GM18951 (cell line): ENCODE measurements around the gene UBE2Q1.

Source experiments
- POLR2A ChIP-seq: IDR thresholded peaks from 4 replicates; pipeline ENCODE4 v1.6.1; 2011; ENCODE audit warnings: mild to moderate bottlenecking; ENCODE audit not compliant: insufficient read length, insufficient read depth; ENCODE audit errors: extremely low read depth
- in situ Hi-C: fragments of 300-500 bp; cut with MboI; formaldehyde crosslinking; loops from one replicate; pipeline ENCODE4 v1.12.0; 2022; ENCODE audit warnings: low sequenced_read_pairs, mixed read lengths, inconsistent platforms; ENCODE audit not compliant: unreplicated experiment

The UBE2Q1 gene

DNA sequence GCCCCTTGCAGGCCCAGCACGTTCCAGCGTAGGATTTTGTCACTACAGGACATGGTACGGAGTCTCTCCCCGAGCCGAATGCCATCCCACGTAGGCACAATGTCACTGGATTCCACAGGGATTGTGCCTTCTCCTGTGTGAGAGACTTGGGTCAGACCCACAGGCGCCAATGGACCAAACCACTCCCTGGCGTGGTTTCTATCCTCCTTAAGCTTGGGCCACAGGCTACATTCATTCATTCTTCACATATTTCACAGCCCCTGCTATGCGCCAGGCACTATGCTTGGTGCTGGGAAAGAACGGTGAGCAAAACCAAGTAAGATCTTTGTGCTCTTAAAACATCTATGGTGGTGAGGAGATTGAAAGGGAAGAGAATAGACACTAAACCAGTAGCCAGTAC is 27.8 kb upstream of the UBE2Q1 start:
- no peak for TF ChIP-seq POLR2A
- in situ Hi-C loops = no loop called here

DNA sequence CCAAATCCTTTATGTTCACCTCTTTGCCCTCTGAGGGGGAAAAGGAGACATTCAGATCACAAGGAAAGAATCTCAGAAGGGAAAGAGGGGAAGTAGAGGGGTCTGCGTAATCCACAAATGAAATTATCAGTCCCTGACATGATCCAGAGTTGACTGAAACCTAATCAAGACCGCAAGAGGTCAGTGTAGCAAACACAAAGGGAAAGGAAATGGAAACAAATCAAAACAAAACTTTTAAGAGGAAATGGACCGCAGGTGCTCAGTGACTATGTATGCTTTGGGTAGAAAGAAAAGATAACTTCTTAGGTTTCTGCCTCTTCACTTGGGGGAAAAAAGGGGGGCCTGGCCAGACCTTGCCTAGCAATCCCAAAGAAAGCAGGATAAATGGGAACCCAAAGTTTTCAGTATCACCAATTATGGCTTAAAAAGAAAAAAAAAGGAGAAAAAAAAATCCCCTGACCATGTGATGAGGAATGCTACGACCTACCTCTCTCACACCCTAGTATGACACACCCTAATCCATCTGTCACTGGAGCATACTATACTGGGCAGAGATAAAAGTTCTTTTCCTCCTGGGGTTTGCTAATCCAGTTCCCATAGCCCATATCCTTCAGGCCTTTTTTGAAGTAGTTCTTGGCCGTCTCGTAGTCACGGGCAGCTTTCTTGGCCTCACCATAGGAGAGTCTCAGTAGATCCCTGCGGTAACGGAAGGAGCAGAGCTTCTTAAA is 26.0 kb upstream of the UBE2Q1 start:
- TF ChIP-seq POLR2A = no peak
- in situ Hi-C loops = no loop called here

DNA sequence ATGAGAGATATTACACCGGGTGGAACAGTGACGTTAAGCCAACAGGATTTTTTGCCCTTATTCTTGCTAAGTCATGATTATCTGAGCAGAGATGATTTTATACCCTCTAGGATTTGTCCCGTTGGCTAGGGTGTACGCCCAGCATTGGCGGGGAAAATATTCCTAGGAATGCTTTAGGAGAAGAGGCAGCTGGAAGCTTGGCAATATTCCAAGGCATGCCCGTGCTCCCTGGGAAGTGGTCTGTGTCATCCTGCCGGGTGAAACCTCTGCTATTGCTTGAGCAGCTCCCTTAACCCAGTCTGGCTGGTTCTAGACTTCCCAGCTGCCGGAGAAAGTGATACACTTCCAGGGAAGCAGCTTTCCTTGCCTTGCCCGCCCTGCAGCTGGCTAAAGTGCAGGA is 25.3 kb upstream of the UBE2Q1 start:
- TF ChIP-seq POLR2A = no peak
- in situ Hi-C loops = no loop called here

DNA sequence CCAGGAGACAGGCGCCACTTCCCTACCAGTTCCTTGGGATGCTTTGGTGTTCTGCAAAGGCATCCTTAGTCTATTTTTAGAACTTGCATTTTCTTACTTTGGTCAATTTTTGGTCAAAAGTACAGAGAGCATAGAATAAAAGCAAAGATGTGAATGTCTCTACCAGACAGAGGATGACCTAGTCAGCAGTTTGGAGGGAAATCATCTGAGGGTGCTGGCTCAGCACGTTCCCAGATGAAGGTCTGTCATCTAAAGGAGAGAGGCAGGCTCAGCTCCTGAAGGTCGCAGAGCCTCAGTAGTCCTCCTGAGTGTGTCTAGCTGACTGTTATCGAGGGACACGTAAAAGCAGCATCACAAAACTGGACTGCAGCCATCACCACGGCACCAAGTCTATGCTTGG is 24.4 kb upstream of the UBE2Q1 start:
- TF ChIP-seq POLR2A = no peak
- in situ Hi-C loops = no loop called here

DNA sequence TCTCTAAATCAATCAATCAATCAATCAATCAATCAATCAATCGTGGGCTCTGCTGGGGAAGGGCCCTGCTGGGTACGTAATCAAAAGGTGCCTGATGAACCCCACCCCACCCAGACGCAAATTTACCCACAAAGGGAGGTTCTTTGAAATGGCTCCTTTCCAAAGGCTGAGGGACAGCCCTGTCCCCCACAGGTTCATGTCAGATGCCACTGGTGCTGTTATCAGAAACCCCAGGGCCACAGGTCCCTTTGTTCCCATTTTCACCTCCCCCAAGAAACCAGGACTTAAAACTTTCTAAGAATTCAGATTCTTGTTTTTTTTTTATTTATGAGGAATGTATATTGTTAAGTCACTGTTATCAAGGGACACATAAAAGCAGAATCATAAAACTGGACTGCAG is 23.3 kb upstream of the UBE2Q1 start:
- no peak for TF ChIP-seq POLR2A
- in situ Hi-C loops = no loop called here

DNA sequence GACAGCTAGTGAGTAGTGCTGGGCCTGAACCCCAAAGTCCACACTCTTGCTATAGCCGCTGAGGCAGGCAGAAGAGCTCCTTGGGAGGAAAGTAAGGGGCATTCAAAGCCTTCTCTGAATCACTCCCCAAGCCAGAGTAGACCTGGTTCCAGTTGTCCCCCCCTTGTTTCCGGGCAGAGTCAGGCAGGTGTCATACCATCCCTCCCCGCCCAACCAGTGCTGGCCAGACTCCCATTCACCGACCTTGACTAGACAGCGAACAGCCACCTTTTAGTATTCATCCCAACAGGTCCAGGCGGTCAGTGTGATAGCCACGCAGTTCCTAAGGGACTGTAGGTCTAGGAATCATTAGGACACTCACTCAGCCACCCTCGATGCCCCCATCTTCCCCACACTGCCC is 20.9 kb upstream of the UBE2Q1 start:
- in situ Hi-C loops = no loop called here

DNA sequence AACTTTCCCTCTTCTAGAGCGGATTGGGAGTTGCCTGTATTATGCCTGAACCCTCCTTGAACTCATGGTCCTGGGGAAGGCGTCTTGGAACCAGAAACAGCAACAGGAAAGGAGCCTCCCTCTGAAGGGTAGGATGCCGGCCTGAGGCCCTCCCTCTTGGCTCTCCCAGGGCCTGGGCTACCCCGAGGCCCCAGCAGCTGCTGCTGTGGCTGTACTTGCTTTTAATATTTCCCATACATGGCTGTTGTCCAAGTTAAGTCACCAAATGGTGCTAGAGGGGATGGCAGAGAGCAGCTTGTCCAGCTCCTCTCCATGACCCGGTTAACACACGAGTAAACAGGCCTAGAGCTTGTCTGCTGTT is 19.6 kb upstream of the UBE2Q1 start:
- in situ Hi-C loops = no loop called here
- no peak for TF ChIP-seq POLR2A

More for the DNA sequence above, 20.9 kb upstream of the UBE2Q1 start:
- peak; percentile 15 for TF ChIP-seq POLR2A

DNA sequence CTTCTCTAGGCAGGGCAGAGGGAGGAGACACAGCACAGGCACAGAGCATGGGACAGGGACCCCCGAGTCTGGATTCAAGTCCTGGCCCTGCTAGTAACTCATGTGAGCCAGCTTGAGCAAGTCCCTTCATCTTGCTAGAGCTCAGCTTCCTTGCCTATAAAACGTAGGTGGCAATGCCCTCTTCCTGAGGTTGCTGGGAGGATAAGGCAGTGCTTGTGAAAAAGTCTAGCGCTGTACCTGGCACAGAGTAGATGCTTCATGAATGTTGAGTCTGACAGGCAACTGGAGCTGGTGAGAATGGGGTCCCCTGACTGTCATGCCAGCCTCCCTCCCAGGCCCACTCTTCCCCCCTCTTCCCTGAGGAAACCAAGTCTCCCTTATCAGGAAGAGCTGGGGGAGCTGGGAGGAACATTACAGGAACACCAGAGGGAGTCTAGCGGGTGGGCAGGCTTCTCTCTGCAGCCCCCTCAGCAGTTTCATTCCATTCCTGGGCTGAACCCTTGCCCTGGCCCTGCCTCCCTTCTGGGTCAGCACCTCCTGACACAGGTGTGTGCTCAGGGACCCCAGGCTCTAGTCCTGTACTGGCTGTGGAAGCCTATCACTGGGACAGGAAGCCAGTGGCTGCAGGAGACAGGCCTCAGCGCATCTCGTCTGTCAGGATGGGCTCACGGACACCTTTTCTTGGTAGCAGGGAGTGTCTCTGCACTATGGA is 19.0 kb upstream of the UBE2Q1 start:
- in situ Hi-C loops = no loop called here
- TF ChIP-seq POLR2A = peak; percentile 26

DNA sequence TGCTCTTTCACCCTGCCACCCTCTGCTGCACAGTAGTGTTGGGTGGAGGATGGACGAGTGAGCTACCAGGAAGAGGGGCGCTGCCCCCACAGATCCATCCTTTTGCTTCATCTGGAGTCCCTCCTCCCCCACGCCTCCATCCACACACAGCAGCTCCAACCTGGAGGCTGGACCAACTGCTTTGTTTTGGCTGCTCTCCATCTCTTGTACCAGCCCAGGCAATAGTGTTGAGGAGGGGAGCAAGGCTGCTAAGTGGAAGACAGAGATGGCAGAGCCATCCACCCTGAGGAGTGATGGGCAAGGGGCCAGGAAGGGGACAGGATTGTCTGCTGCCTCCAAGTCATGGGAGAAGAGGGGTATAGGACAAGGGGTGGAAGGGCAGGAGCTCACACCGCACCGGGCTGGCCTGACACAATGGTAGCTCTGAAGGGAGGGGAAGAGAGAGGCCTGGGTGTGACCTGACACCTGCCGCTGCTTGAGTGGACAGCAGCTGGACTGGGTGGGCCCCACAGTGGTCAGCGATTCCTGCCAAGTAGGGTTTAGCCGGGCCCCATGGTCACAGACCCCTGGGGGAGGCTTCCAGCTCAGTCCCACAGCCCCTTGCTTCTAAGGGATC is 17.6 kb upstream of the UBE2Q1 start:
- in situ Hi-C loops = no loop called here
- TF ChIP-seq POLR2A = peak; percentile 11

DNA sequence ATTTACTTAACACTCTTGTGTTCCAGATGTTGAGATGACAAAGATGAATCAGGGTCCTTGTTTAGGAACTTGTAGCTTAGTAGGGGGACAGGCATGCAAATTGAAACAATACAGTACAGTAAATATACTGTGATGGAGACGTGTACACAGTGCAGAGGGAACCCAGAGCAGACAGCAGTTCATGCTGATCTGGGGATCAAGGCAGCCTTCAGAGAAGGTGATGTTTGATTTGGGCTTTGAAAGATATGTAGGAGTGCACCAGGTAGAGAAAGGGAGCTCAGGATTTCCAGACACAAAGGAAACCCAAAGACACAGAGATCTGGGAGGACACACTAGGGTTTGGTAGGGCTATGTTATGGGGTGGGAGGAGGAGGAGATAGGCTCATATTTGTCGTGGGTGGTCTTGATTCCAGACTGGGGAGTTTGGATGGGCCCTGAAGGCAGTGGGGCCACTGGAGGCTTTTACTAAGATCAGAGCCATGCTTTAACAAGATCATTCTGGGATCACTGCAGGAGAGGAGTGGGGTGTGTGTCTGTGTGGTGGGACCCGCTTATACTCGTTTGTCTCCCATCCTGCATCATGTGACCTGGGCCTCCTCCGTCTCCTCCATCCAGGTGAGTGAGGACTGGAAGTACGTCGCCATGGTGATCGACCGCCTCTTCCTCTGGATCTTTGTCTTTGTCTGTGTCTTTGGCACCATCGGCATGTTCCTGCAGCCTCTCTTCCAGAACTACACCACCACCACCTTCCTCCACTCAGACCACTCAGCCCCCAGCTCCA is 16.9 kb upstream of the UBE2Q1 start:
- TF ChIP-seq POLR2A = no peak
- in situ Hi-C loops = no loop called here

DNA sequence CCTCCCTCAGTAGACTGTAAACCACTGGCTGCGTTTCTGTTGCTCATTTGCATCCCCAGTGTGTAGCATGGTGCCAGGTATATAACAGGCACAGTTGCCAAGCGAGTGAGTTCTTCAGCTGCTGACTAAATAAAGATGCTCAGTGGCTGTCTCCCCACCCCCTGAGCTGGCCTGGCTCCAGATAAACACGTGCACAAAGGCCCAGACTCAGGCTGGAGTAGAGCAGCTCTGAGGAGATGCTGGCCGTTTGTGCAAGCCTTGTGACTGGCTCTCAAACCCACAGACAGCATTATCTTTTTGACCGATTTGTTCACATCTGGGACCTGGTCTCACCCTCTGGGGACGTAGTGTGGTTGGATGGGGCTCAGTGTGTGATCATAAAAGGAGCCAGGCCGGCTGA is 16.3 kb upstream of the UBE2Q1 start:
- no peak for TF ChIP-seq POLR2A
- in situ Hi-C loops = loop anchor here (25.0 kb wide), 1 partner anchor 313 kb away; no protein-coding TSS in a partner anchor

DNA sequence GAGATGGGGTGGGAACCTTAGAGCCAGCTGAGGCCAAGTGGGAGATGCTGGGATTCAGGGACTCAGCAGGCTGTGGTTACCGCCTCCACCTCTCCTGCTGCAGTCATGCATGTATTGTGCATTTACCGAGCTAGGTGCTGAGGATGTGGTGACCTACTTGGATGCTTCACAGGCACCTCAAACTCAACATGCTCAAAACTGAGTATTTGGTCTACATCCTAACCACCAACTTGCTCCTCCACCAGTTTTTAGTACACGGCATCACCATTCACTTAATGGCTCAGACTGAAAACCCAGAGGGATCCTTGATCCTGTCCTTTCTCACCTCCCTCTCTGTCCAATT is 14.7 kb upstream of the UBE2Q1 start:
- TF ChIP-seq POLR2A = no peak
- in situ Hi-C loops = loop anchor here (25.0 kb wide), 1 partner anchor 314 kb away; no protein-coding TSS in a partner anchor

DNA sequence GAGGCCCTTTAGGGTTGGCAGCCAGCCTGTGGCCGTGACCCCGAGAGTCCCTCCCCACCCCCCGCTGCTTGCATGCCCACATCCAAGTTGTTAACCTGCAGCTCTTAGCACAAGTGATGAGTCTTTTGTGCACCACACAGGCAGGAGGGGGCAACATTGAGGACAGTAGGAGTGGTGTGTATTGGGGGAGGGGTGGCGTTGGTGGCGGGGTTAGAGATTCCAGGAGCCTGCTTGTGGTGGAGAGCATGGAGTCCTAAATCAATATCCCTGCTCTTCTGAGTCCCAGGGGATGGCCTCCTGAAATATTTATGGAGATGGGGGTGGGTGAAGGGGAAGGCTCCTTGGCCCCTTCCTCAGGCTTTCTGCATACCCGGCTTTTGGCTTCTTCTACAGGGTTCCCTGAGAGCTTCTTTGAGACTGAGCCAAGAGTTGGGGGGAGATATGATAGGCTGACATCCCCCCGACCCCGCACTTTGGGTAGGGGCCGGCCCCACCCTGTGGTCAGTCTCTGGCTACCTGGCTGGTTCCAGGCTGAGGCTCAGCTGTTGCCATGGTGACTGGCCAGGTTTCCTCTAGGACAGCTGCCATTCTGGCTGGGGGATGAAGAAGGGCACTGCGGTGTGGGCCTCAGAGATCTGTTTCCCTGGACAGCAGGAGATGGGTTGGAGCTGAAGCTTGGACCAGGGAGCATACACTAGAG is 14.2 kb upstream of the UBE2Q1 start:
- TF ChIP-seq POLR2A = no peak
- in situ Hi-C loops = loop anchor here (25.0 kb wide), 1 partner anchor 315 kb away; no protein-coding TSS in a partner anchor

DNA sequence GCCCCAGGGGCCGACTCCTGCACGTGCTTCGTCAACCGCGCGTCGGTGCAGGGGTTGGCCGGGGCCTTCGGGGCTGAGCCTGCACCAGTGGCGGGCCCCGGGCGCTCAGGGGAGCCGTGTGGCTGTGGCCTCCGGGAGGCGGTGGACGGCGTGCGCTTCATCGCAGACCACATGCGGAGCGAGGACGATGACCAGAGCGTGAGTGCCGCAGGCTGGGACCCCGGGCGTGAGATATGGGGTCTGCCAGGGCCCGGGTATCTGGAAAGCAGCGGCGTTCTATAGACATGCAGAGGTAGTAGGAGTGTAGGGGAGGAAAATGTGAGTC is 13.5 kb upstream of the UBE2Q1 start:
- no peak for TF ChIP-seq POLR2A
- in situ Hi-C loops = loop anchor here (25.0 kb wide), 1 partner anchor 315 kb away; no protein-coding TSS in a partner anchor
